ENCODE measurements around the gene GPR27.
A peak's percentile ranks its signal among the peaks of the same experiment; 100 is the strongest.

The GPR27 gene

DNA sequence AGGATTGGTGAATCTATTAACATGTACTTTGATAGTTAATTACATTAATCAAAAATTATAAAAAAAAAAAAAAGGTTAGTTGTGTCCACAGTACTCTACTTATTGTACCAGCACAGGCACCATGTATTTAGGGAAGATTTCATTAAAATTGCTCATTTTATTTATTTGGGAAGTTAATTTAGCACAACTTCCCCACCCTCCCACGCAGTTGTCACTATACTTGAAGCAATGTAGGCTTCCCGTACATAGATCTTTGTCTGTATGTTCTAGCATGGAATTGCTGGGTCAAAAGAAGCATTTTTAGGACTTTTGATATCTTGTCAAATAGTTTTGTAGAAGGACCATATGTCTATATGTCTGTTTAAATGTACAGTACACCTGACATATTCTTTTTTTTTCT lies 4.4 kb downstream of the GPR27 start:
- no peaks in the 10 kb centered on the region for H3K9me3 Mint-ChIP-seq
- no peak overlapping the region for H3K4me3 Mint-ChIP-seq
- H3K27me3 Mint-ChIP-seq: peaks cover 39% of the 10 kb centered on the region
- no peaks in the 10 kb centered on the region for H3K36me3 Mint-ChIP-seq (ENCODE audit: low read depth)
- no peak overlapping the region for H3K27ac Mint-ChIP-seq
- H3K4me1 Mint-ChIP-seq (ENCODE audit: low read depth): peaks cover 4% of the 10 kb centered on the region

GRCh38 chr3:71759401-71759800 lies 5.7 kb downstream of the GPR27 start:
- Mint-ChIP-seq H3K27ac (no peak overlapping the region), H3K36me3 (ENCODE audit: low read depth) (no peaks in the 10 kb centered on the region), H3K9me3 (no peaks in the 10 kb centered on the region), H3K27me3 (peaks cover 38% of the 10 kb centered on the region), H3K4me1 (ENCODE audit: low read depth) (peaks cover 4% of the 10 kb centered on the region), H3K4me3 (no peak overlapping the region)

GRCh38 chr3:71760140-71760539 lies 6.5 kb downstream of the GPR27 start:
- no peaks in the 10 kb centered on the region for H3K9me3 Mint-ChIP-seq
- no peak overlapping the region for H3K27ac Mint-ChIP-seq
- peaks cover 34% of the 10 kb centered on the region for H3K27me3 Mint-ChIP-seq
- peaks cover 3% of the 10 kb centered on the region for H3K4me1 Mint-ChIP-seq (ENCODE audit: low read depth)
- no peak overlapping the region for H3K4me3 Mint-ChIP-seq
- H3K36me3 Mint-ChIP-seq (ENCODE audit: low read depth): no peaks in the 10 kb centered on the region

- no peak overlapping the region for H3K27ac Mint-ChIP-seq
- no peaks in the 10 kb centered on the region for H3K36me3 Mint-ChIP-seq (ENCODE audit: low read depth)
- peaks cover 18% of the 10 kb centered on the region for H3K27me3 Mint-ChIP-seq
- no peaks in the 10 kb centered on the region for H3K4me1 Mint-ChIP-seq (ENCODE audit: low read depth)
- no peak overlapping the region for H3K4me3 Mint-ChIP-seq
- no peaks in the 10 kb centered on the region for H3K9me3 Mint-ChIP-seq
Observed at GRCh38 chr3:71763426-71763825, 9.8 kb downstream of the GPR27 start.

GRCh38 chr3:71771126-71771525 lies 17.5 kb downstream of the GPR27 start:
- Mint-ChIP-seq H3K27me3 (peaks cover 18% of the 10 kb centered on the region), H3K4me3 (no peak overlapping the region), H3K36me3 (ENCODE audit: low read depth) (no peaks in the 10 kb centered on the region), H3K27ac (no peak overlapping the region), H3K9me3 (no peaks in the 10 kb centered on the region), H3K4me1 (ENCODE audit: low read depth) (no peaks in the 10 kb centered on the region)

DNA sequence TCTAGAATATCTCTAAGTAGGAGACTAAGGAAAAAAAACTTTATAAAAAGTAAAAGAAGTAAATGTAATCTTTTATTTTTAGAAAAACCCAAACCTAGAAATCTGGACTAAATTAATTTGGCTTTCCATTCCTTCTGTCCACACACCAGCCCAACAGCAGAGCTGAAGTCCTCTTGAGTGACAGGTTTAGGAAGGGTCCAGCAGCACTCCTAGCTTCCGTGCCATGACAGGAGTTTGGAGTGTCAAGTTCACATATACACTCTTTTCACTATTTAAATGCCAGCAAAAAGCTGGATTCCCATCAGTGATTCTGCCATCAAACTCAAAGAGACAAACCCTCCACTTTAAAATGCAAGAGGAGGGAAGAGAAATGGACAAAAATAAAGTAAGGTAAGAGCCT lies 18.2 kb downstream of the GPR27 start:
- Mint-ChIP-seq H3K4me3 (no peak overlapping the region), H3K36me3 (ENCODE audit: low read depth) (no peaks in the 10 kb centered on the region), H3K27me3 (peaks cover 20% of the 10 kb centered on the region), H3K4me1 (ENCODE audit: low read depth) (no peaks in the 10 kb centered on the region), H3K9me3 (no peaks in the 10 kb centered on the region), H3K27ac (no peak overlapping the region)

GRCh38 chr3:71776538-71776937 lies 22.9 kb downstream of the GPR27 start:
- no peak overlapping the region for H3K27ac Mint-ChIP-seq
- no peaks in the 10 kb centered on the region for H3K9me3 Mint-ChIP-seq
- H3K4me3 Mint-ChIP-seq: no peak overlapping the region
- peaks cover 34% of the 10 kb centered on the region for H3K27me3 Mint-ChIP-seq
- H3K4me1 Mint-ChIP-seq (ENCODE audit: low read depth): no peaks in the 10 kb centered on the region
- H3K36me3 Mint-ChIP-seq (ENCODE audit: low read depth): no peaks in the 10 kb centered on the region

GRCh38 chr3:71778353-71778752 lies 24.7 kb downstream of the GPR27 start:
- Mint-ChIP-seq H3K27me3 (peaks cover 49% of the 10 kb centered on the region), H3K36me3 (ENCODE audit: low read depth) (no peaks in the 10 kb centered on the region), H3K4me3 (no peak overlapping the region), H3K4me1 (ENCODE audit: low read depth) (no peaks in the 10 kb centered on the region), H3K9me3 (no peaks in the 10 kb centered on the region), H3K27ac (no peak overlapping the region)

GRCh38 chr3:71779674-71780377 lies 26.2 kb downstream of the GPR27 start:
- Mint-ChIP-seq H3K9me3 (no peaks in the 10 kb centered on the region), H3K36me3 (ENCODE audit: low read depth) (no peaks in the 10 kb centered on the region), H3K27ac (no peak overlapping the region), H3K4me1 (ENCODE audit: low read depth) (peaks cover 6% of the 10 kb centered on the region), H3K27me3 (peaks cover 61% of the 10 kb centered on the region), H3K4me3 (no peak overlapping the region)

GRCh38 chr3:71780430-71780829 lies 26.8 kb downstream of the GPR27 start:
- Mint-ChIP-seq H3K4me3 (no peak overlapping the region), H3K27ac (no peak overlapping the region), H3K36me3 (ENCODE audit: low read depth) (no peaks in the 10 kb centered on the region), H3K9me3 (no peaks in the 10 kb centered on the region), H3K27me3 (peaks cover 64% of the 10 kb centered on the region), H3K4me1 (ENCODE audit: low read depth) (peaks cover 8% of the 10 kb centered on the region)

GRCh38 chr3:71783152-71783551 lies 29.5 kb downstream of the GPR27 start:
- H3K36me3 Mint-ChIP-seq (ENCODE audit: low read depth): no peaks in the 10 kb centered on the region
- no peak overlapping the region for H3K27ac Mint-ChIP-seq
- no peak overlapping the region for H3K4me3 Mint-ChIP-seq
- H3K9me3 Mint-ChIP-seq: no peaks in the 10 kb centered on the region
- peaks cover 82% of the 10 kb centered on the region for H3K27me3 Mint-ChIP-seq
- H3K4me1 Mint-ChIP-seq (ENCODE audit: low read depth): peaks cover 15% of the 10 kb centered on the region

- H3K9me3 Mint-ChIP-seq: no peaks in the 10 kb centered on the region
- H3K36me3 Mint-ChIP-seq (ENCODE audit: low read depth): no peaks in the 10 kb centered on the region
- peaks cover 15% of the 10 kb centered on the region for H3K4me1 Mint-ChIP-seq (ENCODE audit: low read depth)
- H3K27me3 Mint-ChIP-seq: peaks cover 73% of the 10 kb centered on the region
- H3K4me3 Mint-ChIP-seq: peak overlapping the region; percentile 82
- H3K27ac Mint-ChIP-seq: no peak overlapping the region
Observed at GRCh38 chr3:71784201-71784913, 30.7 kb downstream of the GPR27 start.

GRCh38 chr3:71784914-71785531 lies 31.4 kb downstream of the GPR27 start, which contains the start of gene PROK2:
PROK2 (minus strand) TSS chr3:71785148; CDS start chr3:71785052, 96 bp downstream.
- H3K4me1 Mint-ChIP-seq (ENCODE audit: low read depth): peaks cover 15% of the 10 kb centered on the region
- H3K36me3 Mint-ChIP-seq (ENCODE audit: low read depth): no peaks in the 10 kb centered on the region
- no peaks in the 10 kb centered on the region for H3K9me3 Mint-ChIP-seq
- peaks cover 70% of the 10 kb centered on the region for H3K27me3 Mint-ChIP-seq
- peak within 1 kb of the TSS; percentile 82 for H3K4me3 Mint-ChIP-seq
- no peak within 1 kb of the TSS for H3K27ac Mint-ChIP-seq

DNA sequence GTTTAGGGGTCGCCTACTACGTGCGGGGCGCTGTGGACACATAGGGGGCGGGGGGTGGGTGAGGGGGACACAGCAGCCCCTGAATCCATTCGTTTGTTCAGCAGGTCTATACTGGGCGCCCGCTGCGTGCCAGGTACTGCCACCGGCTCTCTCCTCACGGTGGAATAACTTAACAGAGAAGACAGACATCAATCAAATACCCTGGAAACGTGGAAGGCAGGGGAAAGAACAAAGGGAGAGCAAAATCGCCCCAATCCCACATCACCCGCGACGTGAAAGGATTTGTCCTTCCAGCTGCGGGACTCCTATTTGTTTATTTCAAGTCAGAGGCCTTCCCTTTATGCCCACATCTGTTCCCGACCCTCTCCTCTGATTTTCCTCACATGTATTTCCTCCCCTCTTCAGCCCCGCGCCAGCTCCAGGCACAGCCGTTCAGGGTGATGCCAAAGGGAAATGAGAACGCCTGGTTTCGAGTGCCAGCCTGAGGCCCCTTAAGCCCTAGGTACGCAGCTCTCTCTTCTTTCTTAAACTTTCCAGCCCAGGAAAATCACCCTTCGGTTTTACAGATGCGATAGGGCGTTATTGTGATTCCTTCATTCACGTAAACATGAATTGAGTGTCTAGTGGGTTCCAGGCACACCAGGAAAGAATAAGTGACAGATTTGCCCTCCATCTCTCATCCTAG lies 32.0 kb downstream of the GPR27 start:
- H3K36me3 Mint-ChIP-seq (ENCODE audit: low read depth): no peaks in the 10 kb centered on the region
- H3K27me3 Mint-ChIP-seq: peaks cover 70% of the 10 kb centered on the region
- peak overlapping the region; percentile 73 for H3K4me3 Mint-ChIP-seq
- no peak overlapping the region for H3K27ac Mint-ChIP-seq
- no peaks in the 10 kb centered on the region for H3K9me3 Mint-ChIP-seq
- H3K4me1 Mint-ChIP-seq (ENCODE audit: low read depth): peaks cover 15% of the 10 kb centered on the region

- peaks cover 67% of the 10 kb centered on the region for H3K27me3 Mint-ChIP-seq
- peaks cover 15% of the 10 kb centered on the region for H3K4me1 Mint-ChIP-seq (ENCODE audit: low read depth)
- no peaks in the 10 kb centered on the region for H3K36me3 Mint-ChIP-seq (ENCODE audit: low read depth)
- H3K9me3 Mint-ChIP-seq: no peaks in the 10 kb centered on the region
- H3K27ac Mint-ChIP-seq: no peak overlapping the region
- H3K4me3 Mint-ChIP-seq: peak overlapping the region; percentile 73
Observed at GRCh38 chr3:71786217-71786549, 32.5 kb downstream of the GPR27 start.
